H1 (cell line): ENCODE measurements around the gene POU6F2. TPM values are rescaled to one million over a fixed set of nuclear protein-coding genes. Genes with fewer than 3 reads are reported as not detected.
A peak's percentile ranks its signal among the peaks of the same experiment; 100 is the strongest.

Experiments
- ASH2L ChIP-seq: fragments of 200-600, 300-600 bp; sonication (generic); IDR thresholded peaks from one replicate; pipeline ENCODE4 v1.7.1; 2017; ENCODE audit warnings: low read length
- BRCA1 ChIP-seq: IDR thresholded peaks from 2 replicates; pipeline ENCODE4 v1.6.1; 2012; ENCODE audit warnings: low read depth, low read length, improper control_type of control experiment
- EZH2 ChIP-seq: fragments of 200-600 bp; sonication (generic); IDR thresholded peaks from 2 replicates; pipeline ENCODE4 v1.7.1; 2012; ENCODE audit warnings: low read depth, mild to moderate bottlenecking, moderate library complexity, low read length, inconsistent platforms; ENCODE audit not compliant: severe bottlenecking
- KDM1A ChIP-seq: fragments of 200-600, 300-600 bp; sonication (generic); IDR thresholded peaks from 2 replicates; pipeline ENCODE4 v1.7.1; 2016; ENCODE audit warnings: mild to moderate bottlenecking, low read length, borderline replicate concordance
- KDM4A ChIP-seq: IDR thresholded peaks from one replicate; pipeline ENCODE4 v1.7.1; 2012; ENCODE audit warnings: low read depth, mild to moderate bottlenecking, moderate library complexity, low read length, inconsistent platforms; ENCODE audit not compliant: severe bottlenecking
- MAFK ChIP-seq: IDR thresholded peaks from 2 replicates; pipeline ENCODE4 v1.6.1; 2012; ENCODE audit warnings: low read depth, mild to moderate bottlenecking, improper control_type of control experiment, low read length
- NRF1 ChIP-seq: IDR thresholded peaks from 2 replicates; pipeline ENCODE4 v1.6.1; 2011; ENCODE audit warnings: mild to moderate bottlenecking, low read depth, low read length, improper control_type of control experiment
- SIRT6 ChIP-seq: IDR thresholded peaks from one replicate; pipeline ENCODE4 v1.7.1; 2012; ENCODE audit warnings: low read length, inconsistent platforms
- SIX5 ChIP-seq: IDR thresholded peaks from 2 replicates; pipeline ENCODE4 v1.6.1; 2011; ENCODE audit warnings: mild to moderate bottlenecking, low read depth, low read length
- SP2 ChIP-seq: IDR thresholded peaks from 2 replicates; pipeline ENCODE4 v1.6.1; 2012; ENCODE audit warnings: mild to moderate bottlenecking, low read length, inconsistent platforms
- SP4 ChIP-seq: IDR thresholded peaks from 2 replicates; pipeline ENCODE4 v1.6.1; 2012; ENCODE audit warnings: low read length, inconsistent platforms
- USF2 ChIP-seq: IDR thresholded peaks from 2 replicates; pipeline ENCODE4 v1.6.1; 2011; ENCODE audit warnings: low read length, improper control_type of control experiment
- YY1 ChIP-seq: IDR thresholded peaks from 2 replicates; pipeline ENCODE4 v1.6.1; 2011; ENCODE audit warnings: low read depth, mild to moderate bottlenecking, low read length
- polyA plus RNA-seq, 7 experiments: library from polyadenylated mRNA; depleted of rRNA in 3 of 7; stranded (reverse) in 5 of 7; unstranded in 2 of 7; fragments of >200 nt in 5 of 7; fragments of 200-250 nt in 2 of 7; gene quantifications; 1 replicate in 5 of 7; 2 replicates in 1 of 7; 4 replicates in 1 of 7; pipeline versions ENCODE4 v1.2.1 to v1.2.3, GENCODE V29; 2011 to 2013; ENCODE audit warnings: missing spikeins in 2 of 7, mixed read lengths in 2 of 7
- total RNA-seq: library from RNA; stranded (reverse); fragmentation: NEBNext Ultra II Directional; extraction: Animal tissue kit (Norgen Biotek cat#: 25700); gene quantifications from 2 replicates; pipeline ENCODE4 v1.2.1, GENCODE V29; 2021

Gene POU6F2
- total and polyA plus RNA-seq, 2 of the 8 experiments (the other 6 are each of a cell fraction or from before 2014, with no cell fraction given): 1.1 to 2.0 TPM

- no peak for TF ChIP-seq ASH2L
- TF ChIP-seq EZH2: peak; percentile 30
- no peak for TF ChIP-seq SIRT6
- no peak for TF ChIP-seq YY1
- TF ChIP-seq NRF1: no peak
- TF ChIP-seq USF2: no peak
- TF ChIP-seq KDM4A: peak; percentile 69
- no peak for TF ChIP-seq BRCA1
- no peak for TF ChIP-seq SP2
- no peak for TF ChIP-seq MAFK
- TF ChIP-seq SP4: no peak
- TF ChIP-seq KDM1A: no peak
- no peak for TF ChIP-seq SIX5
Observed at GRCh38 chr7:39414224-39415035, 436.7 kb downstream of the POU6F2 start (continued).
